Islet precursor cell (in vitro differentiated cells): ENCODE measurements around the gene OTUD5.
"Not testable (repeated sequence)": the region's sequence is repeated elsewhere in the genome, so short reads cannot be mapped to it uniquely, and the experiment has no call there.

Experiments used
- DNase-seq: peaks from one replicate; pipeline ENCODE4 v3.0.0-alpha.2; 2018

OTUD5 gene

DNA sequence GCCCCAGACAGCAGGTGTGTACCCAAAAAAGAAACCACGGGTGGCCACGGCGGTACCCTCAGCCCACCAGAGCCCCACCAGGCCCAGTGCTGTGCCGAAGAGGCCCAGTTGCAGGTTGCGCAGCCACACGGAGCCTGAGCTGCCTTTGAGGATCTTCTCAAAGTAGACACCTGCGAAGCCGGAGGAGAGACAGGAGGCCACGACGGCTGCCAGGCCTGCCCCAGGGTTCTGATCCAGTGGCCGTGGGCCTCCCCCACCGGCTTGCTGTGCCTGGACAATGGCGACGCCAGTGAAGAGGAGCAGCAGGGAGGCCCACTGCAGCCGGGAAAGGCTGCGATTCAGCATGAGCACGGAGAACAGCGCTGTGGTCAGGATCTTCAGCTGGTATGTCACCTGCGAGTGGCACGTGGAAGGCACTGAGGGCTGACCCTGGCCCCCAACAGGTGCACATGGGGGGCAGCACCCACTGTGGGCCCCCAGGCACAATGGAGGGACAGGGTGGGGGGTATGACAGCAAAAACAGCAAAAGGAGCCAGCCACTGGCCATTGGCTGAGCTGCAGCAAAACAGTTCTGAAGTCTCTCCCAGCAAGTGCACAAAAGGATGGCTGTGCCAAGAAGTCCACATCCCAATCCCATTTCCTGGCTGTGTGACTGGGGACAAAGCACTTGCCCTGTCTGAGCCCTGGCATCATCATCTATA, 52.2 kb downstream of the OTUD5 start:
- no peak for DNase-seq

GRCh38 chrX:48904626-48905025, 52.8 kb downstream of the OTUD5 start:
- DNase-seq: no peak

GRCh38 chrX:48904180-48904579, 53.2 kb downstream of the OTUD5 start:
- no peak for DNase-seq

- DNase-seq: no peak
These were observed 54.1 kb downstream of the OTUD5 start for GRCh38 chrX:48903290-48903689.

DNA sequence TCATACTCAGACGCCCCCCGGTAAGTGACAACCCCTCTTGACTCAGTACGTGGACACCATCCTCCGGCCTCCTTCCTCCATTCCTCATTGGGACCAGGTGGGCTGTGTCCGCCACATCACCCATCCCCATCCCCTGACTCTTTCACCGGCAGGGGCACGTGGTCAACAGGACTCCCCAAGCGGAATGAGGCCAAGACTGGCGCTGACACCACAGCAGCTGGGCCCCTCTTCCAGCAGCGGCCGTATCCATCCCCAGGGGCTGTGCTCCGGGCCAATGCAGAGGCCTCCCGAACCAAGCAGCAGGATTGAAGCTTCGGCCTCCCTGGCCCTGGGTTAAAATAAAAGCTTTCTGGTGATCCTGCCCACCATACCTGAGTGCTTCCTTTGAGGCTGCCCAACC, 54.6 kb downstream of the OTUD5 start:
- DNase-seq: no peak

DNA sequence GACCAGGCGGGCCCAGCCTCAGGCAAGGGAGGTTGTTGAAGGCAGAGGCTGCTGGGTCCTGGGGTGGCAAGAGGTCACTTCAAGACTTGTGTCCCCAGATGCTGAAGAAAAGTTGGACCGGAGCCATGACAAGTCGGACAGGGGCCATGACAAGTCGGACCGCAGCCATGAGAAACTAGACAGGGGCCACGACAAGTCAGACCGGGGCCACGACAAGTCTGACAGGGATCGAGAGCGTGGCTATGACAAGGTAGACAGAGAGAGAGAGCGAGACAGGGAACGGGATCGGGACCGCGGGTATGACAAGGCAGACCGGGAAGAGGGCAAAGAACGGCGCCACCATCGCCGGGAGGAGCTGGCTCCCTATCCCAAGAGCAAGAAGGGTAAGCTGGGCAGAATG, 55.3 kb downstream of the OTUD5 start:
- no peak for DNase-seq

- no peak for DNase-seq
These were observed 56.3 kb downstream of the OTUD5 start for GRCh38 chrX:48901069-48901468.

DNA sequence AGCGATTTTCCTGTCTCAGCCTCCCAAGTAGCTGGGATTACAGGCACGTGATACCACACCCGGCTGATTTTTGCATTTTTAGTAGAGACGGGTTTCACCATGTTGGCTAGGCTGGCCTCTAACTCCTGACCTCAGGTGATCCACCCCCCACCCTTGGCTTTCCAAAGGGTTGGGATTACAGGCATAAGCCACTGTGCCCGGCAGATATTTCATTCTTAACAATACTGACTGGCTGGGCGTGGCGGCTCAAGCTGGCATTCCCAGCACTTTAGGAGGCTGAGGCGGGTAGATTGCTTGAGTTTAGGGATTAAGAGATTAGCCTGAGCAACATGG, 58.4 kb downstream of the OTUD5 start:
- no peak for DNase-seq

GRCh38 chrX:48897625-48898306, 59.6 kb downstream of the OTUD5 start, which contains the start of the genes PQBP1 and TIMM17B:
TSS of gene PQBP1 (plus strand) at chrX:48897930. CDS start at chrX:48898510, 580 bp downstream.
TSS of gene TIMM17B (minus strand) at chrX:48897768. CDS start at chrX:48897749, 19 bp downstream.
- DNase-seq: peak; percentile 95

- DNase-seq: peak; percentile 88
These were observed 60.2 kb downstream of the OTUD5 start for GRCh38 chrX:48897157-48897624.

GRCh38 chrX:48896611-48897011, 60.8 kb downstream of the OTUD5 start:
- DNase-seq: no peak

DNA sequence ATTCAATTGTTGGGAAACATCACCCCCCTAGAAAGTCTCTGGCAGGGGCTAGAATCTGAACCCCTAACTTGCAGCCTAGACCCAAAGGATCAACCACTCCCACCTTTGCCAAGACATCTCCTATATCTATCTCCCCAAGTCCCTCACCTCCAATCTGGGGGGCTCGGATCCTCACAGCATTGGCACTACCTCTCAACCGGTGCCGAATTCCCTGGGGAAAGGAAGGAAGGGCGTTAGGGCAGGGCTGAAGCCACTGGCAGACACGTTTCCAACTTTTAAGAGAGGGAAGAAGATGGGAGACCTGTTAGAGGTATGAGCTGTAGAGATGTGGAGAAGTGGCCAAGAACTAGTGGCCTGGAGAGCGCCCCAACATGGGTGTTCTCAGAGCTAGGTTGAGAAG, 62.5 kb downstream of the OTUD5 start:
- DNase-seq: no peak

DNA sequence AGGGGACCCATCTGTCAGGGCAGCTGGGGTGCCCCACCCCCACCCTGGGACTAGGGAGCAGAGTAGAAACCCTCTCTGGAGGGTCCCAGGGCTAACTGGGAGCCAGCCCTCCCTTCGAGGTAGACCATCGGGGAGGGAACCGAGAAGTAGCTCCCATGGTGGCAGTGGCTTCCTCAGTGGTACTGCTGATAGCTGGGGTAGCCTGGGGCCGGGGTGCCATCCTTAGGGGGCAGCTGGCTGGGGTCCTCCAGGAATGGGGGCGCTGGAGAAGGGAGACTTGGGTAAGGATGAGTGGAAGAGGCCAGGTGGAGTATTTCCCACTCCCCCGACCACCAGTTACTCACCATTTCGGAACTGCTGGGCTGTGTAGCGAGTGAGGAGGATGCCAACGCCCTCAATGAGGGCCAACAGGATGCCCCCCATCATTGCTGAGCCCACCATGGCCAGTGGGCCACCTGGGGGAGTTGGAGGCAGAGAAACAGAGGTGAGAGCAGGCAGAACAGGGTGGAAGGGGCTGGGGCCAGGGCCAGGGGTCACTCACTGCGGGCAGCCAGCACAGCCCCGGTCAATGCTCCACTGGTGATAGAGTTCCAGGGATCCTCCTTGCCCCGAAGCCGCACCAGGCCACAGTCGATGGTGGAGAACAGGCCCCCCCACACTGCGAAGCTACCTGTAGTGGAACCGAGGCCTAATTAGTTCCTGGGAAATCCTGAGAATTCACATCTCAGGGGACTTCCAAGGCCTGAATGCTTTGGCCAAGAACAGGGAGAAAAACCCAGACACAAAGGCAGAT, 63.7 kb downstream of the OTUD5 start:
- no peak for DNase-seq

DNA sequence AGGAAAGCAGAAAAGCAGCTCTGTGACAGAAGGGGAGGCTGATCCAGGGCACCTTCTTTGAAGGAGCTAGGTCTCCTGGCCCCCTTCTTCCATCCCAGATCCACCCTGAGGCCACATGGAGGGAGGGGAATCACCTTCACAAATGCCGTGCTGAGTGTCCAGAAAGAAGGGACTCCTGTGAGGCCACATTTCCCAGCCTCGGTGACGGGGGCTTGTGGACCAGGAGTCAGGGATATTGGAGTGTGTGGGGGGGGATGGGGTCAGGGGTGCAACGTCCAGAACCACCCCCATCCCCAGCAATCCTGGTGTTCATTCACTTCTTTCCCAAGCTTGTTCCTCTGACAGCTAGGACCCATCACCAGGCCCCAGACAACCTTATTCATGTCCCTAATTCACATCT, 64.5 kb downstream of the OTUD5 start:
- no peak for DNase-seq

DNA sequence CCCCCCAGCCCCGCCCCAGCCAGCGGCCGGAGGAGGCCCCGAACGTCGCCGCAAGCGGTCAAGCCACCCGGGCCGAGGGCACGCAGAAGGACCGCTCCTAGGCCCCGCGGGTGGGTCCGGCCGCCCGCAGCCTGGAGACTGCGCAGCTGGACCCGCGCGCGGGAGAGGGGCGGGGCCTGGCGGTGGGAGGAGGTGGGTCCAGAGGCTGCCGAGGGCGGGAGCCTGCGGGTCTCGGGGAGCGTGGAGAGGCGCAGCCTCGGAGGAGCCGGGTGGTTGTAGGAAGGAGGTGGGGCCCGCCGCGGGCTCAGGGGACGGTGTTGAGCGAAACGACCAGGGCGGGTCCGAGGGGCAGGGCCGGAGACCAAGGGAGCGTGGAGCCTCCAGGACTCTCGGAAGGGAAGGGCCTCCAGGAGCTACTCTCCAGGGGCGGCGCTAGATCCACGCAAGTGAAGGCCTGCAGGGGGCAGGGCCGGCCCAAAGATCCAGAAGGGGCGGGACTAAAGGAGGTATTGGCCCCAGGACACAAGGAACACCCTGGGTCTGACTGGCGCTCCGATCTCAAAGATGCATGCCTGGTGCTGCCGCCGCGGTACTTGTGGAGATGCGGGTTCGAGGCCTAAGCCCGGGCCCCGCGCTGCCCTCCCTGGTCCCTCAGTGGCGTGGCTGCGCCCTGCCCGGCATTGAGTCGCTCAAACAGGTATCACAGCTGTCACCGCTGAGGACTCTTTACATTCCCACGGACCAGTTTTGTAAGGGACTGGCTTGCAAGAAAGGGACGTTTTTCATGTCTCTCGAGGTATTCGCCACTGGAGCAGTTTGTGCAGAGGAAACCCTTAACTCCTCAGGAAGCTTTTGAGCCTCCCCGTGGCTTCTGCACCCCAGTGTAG, 65.8 kb downstream of the OTUD5 start:
- peak; percentile 97 for DNase-seq

DNA sequence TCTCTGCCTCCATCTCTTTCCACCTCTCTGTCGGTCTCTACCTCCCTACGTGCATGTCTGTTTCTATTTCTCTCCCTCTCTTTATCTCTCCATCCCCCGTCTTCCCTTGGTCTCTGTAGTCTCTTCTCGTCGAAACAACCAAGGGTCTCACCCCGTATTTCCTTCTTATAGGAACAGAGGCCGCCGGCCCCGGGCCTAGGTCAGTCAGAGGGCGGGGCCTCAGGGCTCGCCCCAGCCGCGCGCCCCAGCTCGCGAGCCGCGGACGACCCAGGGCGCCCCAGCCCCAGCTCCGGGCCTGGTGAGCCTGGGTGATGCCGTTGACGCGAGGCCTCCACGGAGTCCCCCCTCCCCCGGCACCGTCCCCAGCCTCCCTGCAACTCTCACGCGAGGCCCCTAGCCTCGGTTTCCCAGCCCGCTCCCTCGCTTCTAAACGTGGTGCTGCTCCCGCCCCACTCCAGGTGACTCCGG, 66.4 kb downstream of the OTUD5 start:
- DNase-seq: no peak

DNA sequence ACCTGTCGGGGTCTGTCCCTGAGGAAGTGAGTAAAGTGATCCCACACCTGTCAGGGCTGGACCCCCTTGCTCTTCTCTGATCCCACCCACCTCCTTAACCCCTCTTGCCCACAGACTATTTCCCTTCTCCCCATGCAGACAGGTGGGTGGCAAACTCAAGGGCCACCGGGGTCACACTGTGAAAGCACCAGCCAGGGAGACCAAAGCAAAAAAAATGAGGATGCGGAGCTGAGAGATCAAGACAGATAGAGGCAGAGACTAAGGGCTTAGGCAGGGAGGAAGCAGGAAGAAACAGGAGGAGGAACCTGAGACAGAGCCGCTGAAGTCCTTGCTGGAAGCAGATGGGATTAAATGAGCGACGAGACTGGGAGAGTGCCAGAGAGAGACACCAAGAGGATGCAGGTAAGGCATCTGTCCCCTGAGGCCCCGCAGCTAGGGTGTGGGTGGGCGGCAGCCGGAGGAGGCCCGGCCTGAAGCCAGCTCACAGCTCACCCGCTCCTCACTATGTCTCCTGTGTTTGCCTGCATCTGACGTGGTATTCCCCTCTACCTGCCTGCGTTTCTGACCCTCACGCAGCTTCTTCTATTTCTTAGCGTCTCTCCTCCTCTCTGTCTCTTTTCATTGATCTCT, 67.0 kb downstream of the OTUD5 start:
- no peak for DNase-seq

- not testable (repeated sequence) for DNase-seq
These were observed 70.8 kb downstream of the OTUD5 start for GRCh38 chrX:48886586-48886985.

DNA sequence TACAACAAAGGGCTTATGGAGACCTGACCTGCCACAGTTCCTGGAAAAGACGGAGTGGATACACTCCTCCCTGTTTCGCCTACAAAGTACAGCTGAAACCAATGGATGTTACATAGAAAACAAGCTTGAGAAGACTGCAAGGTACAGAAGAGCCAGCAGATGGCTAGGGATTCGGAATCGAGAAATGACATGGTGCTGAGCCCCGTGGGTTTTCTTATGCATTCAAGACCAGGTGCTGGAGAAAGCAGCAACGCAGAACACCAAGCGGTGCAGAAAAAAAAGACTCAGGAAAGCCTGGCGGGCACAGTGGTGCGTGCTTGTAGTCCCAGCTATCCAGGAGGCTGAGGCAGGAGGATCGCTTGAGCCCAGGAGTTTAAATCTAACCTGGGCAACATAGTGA, 73.7 kb downstream of the OTUD5 start:
- no peak for DNase-seq

GRCh38 chrX:48876944-48877343, 80.5 kb downstream of the OTUD5 start:
- DNase-seq: not testable (repeated sequence)
